Measurements from ENCODE around the gene REG4.

GRCh38 chr1:119853155-119853554 is 41.9 kb upstream of the REG4 start:
- TF ChIP-seq SUZ12 (IDR thresholded peaks at IDR 0.05) (no peak), FOXA1 (IDR thresholded peaks at IDR 0.05) (no peak), PKNOX1 (IDR thresholded peaks at IDR 0.05) (no peak), HDGF (IDR thresholded peaks at IDR 0.05; ENCODE audit: borderline replicate concordance) (no peak), SP1 (IDR thresholded peaks at IDR 0.05) (no peak), NFRKB (IDR thresholded peaks at IDR 0.05) (no peak), TARDBP (IDR thresholded peaks at IDR 0.05) (no peak), L3MBTL2 (conservative IDR thresholded peaks at IDR 0.05) (no peak), ELF4 (IDR thresholded peaks at IDR 0.05) (no peak), BHLHE40 (IDR thresholded peaks at IDR 0.05; ENCODE audit: borderline replicate concordance) (no peak), ZNF384 (IDR thresholded peaks at IDR 0.05) (no peak), LEF1 (IDR thresholded peaks at IDR 0.05; ENCODE audit: borderline replicate concordance) (no peak), CTBP1 (IDR thresholded peaks at IDR 0.05; ENCODE audit: borderline replicate concordance) (no peak), FOXM1 (IDR thresholded peaks at IDR 0.05; ENCODE audit: borderline replicate concordance) (no peak)
